Measurements from ENCODE around the gene LHB. TPM values are rescaled to one million over a fixed set of nuclear protein-coding genes. Genes with fewer than 3 reads are reported as not detected.
"Not testable (repeated sequence)": the region's sequence is repeated elsewhere in the genome, so short reads cannot be mapped to it uniquely, and the experiment has no call there.

Gene LHB
- total RNA-seq, 1 donor from 2014 or later = 3.6 TPM

GRCh38 chr19:49059053-49059452 lies 42.2 kb upstream of the LHB start:
- TF ChIP-seq, protein P1, sequence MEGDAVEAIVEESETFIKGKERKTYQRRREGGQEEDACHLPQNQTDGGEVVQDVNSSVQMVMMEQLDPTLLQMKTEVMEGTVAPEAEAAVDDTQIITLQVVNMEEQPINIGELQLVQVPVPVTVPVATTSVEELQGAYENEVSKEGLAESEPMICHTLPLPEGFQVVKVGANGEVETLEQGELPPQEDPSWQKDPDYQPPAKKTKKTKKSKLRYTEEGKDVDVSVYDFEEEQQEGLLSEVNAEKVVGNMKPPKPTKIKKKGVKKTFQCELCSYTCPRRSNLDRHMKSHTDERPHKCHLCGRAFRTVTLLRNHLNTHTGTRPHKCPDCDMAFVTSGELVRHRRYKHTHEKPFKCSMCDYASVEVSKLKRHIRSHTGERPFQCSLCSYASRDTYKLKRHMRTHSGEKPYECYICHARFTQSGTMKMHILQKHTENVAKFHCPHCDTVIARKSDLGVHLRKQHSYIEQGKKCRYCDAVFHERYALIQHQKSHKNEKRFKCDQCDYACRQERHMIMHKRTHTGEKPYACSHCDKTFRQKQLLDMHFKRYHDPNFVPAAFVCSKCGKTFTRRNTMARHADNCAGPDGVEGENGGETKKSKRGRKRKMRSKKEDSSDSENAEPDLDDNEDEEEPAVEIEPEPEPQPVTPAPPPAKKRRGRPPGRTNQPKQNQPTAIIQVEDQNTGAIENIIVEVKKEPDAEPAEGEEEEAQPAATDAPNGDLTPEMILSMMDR (conservative IDR thresholded peaks at IDR 0.05; ENCODE audit: low read depth, low read length) = no peak
- H3K4me3 ChIP-seq (ENCODE audit: low read depth, low read length) = no peak overlapping the region

GRCh38 chr19:49058562-49058961 lies 41.7 kb upstream of the LHB start:
- TF ChIP-seq, protein P1 (conservative IDR thresholded peaks at IDR 0.05; ENCODE audit: low read depth, low read length) = no peak
- no peak for DNase-seq (ENCODE audit: low read depth)

More at GRCh38 chr19:49059053-49059452, 42.2 kb upstream of the LHB start:
- no peak for DNase-seq (ENCODE audit: low read depth)

DNA sequence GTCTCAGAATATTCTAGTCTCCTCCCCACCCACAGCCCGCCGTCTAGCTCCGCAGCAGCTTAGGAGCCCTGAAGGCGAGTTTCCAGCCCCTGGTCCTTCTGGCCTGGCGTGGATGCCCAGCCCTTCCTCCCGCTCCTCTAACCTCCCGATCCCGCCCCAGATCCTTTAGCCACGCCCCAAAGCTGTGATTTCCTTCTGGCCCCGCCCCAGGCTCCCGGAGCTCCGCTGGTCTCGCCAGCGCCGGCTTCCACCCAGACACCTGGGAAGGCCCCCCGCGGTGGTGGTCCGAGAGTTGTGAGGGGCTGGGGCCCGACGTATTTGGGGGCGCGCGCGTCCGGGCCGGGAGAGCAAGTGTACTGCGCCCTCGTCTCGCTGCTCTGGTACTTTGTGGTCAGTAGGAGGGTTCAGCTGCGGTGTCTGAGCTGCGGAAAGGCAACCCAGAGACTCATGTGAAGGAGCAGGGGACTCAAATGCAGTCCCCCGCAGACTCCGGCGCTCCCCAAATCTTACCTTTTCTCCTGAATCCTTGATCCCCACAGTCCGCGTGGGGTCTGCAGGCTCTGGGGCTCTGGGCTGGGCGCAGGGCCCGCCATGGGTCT lies 40.8 kb upstream of the LHB start, which contains the start of gene CGB7:
TSS of gene CGB7 (minus strand) at position 114 of the 599 bp plus-strand sequence. CDS start 2,374 bp downstream, outside the sequence.
- DNase-seq (ENCODE audit: low read depth) = no peak
- peak within 1 kb of the TSS; percentile 60 for H3K4me3 ChIP-seq (ENCODE audit: low read depth, low read length)
- TF ChIP-seq, protein P1 (conservative IDR thresholded peaks at IDR 0.05; ENCODE audit: low read depth, low read length) = no peak

More at GRCh38 chr19:49058562-49058961, 41.7 kb upstream of the LHB start:
- no peak overlapping the region for H3K4me3 ChIP-seq (ENCODE audit: low read depth, low read length)

GRCh38 chr19:49056902-49057596 lies 40.2 kb upstream of the LHB start:
- H3K4me3 ChIP-seq (ENCODE audit: low read depth, low read length) = peak overlapping the region; percentile 60
- not testable (repeated sequence) for DNase-seq (ENCODE audit: low read depth)

- peak overlapping the region; percentile 60 for H3K4me3 ChIP-seq (ENCODE audit: low read depth, low read length)
- no peak for DNase-seq (ENCODE audit: low read depth)
- TF ChIP-seq, protein P1 (conservative IDR thresholded peaks at IDR 0.05; ENCODE audit: low read depth, low read length) = peak; percentile 39
Measured at GRCh38 chr19:49056101-49056901, 39.4 kb upstream of the LHB start.

GRCh38 chr19:49050376-49051033 lies 33.6 kb upstream of the LHB start:
- H3K4me3 ChIP-seq (ENCODE audit: low read depth, low read length); DNase-seq (ENCODE audit: low read depth): not testable (repeated sequence)

DNA sequence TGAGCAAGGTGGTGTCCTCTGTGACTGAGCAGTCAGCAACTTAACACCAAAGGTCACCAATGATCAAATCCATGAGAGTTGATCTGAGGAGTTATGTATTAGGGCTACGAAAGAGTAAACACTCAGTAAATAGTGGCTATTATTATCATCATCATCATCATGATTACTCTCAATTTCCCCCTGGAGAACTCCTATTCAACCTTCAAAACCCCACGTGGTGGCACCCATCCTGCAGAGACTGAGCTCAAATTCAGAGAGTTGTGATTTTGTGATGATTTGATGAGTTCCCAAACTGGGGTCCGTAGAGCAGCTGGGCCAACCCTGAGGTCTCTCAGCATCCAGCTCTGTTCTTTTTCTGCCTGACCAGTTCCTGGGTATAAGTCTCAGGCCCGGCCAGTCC lies 32.9 kb upstream of the LHB start:
- DNase-seq (ENCODE audit: low read depth); H3K4me3 ChIP-seq (ENCODE audit: low read depth, low read length): not testable (repeated sequence)

GRCh38 chr19:49049011-49049410 lies 32.1 kb upstream of the LHB start, which contains the start of gene CGB8:
Gene CGB8, minus strand, starts transcription at chr19:49049111. Its CDS starts 372 bp downstream, at chr19:49048739.
- DNase-seq (ENCODE audit: low read depth); H3K4me3 ChIP-seq (ENCODE audit: low read depth, low read length): not testable (repeated sequence)

DNA sequence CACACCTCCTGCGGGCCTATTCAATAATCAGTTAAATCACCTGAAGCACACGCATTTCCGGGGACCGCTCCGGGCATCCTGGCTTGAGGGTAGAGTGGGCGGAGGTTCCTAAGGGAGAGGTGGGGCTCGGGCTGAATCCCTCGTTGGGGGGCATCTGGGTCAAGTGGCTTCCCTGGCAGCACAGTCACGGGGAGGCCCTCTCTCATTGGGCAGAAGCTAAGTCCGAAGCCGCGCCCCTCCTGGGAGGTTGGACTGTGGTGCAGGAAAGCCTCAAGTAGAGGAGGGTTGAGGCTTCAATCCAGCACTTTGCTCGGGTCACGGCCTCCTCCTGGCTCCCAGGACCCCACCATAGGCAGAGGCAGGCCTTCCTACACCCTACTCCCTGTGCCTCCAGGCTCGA lies 26.7 kb upstream of the LHB start, which contains the start of gene CGB5:
TSS of gene CGB5 (plus strand) at position 301 of the 400 bp plus-strand sequence. CDS start 362 bp downstream, outside the sequence.
- not testable (repeated sequence) for DNase-seq (ENCODE audit: low read depth); H3K4me3 ChIP-seq (ENCODE audit: low read depth, low read length)

DNA sequence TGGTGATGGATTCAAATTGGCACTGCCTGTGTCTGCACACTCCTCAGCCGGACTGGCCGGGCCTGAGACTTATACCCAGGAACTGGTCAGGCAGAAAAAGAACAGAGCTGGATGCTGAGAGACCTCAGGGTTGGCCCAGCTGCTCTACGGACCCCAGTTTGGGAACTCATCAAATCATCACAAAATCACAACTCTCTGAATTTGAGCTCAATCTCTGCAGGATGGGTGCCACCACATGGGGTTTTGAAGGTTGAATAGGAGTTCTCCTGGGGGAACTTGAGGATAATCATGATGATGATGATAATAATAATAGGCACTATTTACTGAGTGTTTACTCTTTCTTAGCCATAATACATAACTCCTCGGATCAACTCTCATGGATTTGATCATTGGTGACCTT lies 25.8 kb upstream of the LHB start:
- not testable (repeated sequence) for H3K4me3 ChIP-seq (ENCODE audit: low read depth, low read length); DNase-seq (ENCODE audit: low read depth)

Measured in epithelial cell of proximal tubule (primary cell).